Stomach (tissue), 4 donors: ENCODE measurements around the gene GYG1.
A peak's percentile ranks its signal among the peaks of the same experiment; 100 is the strongest.

Experiments
- CTCF ChIP-seq, 7 experiments: fragments of 450-650 bp in 4 of 7; fragments of 200-600 bp in 3 of 7; sonication (generic) in 3 of 7; IDR thresholded peaks; one replicate each; pipeline ENCODE4 v1.5.1; 2016 to 2019; ENCODE audit warnings: antibody characterized with exemption in 7 of 7, control low read depth in 2 of 7, mild to moderate bottlenecking in 1 of 7
- EP300 ChIP-seq: sonication (generic); formaldehyde crosslinking; IDR thresholded peaks from one replicate; pipeline ENCODE4 v1.6.1; 2017; ENCODE audit warnings: antibody characterized with exemption

GRCh38 chr3:148950806-148951205 is 40.5 kb upstream of the GYG1 start:
- TF ChIP-seq CTCF (IDR thresholded peaks at IDR 0.05) (peak in 1 of 7 experiments; percentile 15), EP300 (no peak)
